Prostate gland (tissue), 2 donors: ENCODE results near the gene TCF12.

Experiments
- POLR2A ChIP-seq: fragments of 450-650 bp; IDR thresholded peaks from one replicate; pipeline ENCODE4 v1.6.1; 2016; ENCODE audit warnings: antibody characterized with exemption, mild to moderate bottlenecking
- POLR2AphosphoS5 ChIP-seq: sonication (generic); formaldehyde crosslinking; IDR thresholded peaks from one replicate; pipeline ENCODE4 v1.6.1; 2017; ENCODE audit warnings: antibody characterized with exemption
- TF ChIP-seq, protein P1 (sequence below), 4 experiments: fragments of 200-600 bp in 2 of 4; fragments of 450-650 bp in 2 of 4; sonication (generic) in 2 of 4; IDR thresholded peaks; 1 replicate in 3 of 4; 2 replicates in 1 of 4; pipeline ENCODE4 v1.5.1; 2016 to 2019; ENCODE audit warnings: antibody characterized with exemption in 4 of 4, mild to moderate bottlenecking in 2 of 4, moderate library complexity in 2 of 4

DNA sequence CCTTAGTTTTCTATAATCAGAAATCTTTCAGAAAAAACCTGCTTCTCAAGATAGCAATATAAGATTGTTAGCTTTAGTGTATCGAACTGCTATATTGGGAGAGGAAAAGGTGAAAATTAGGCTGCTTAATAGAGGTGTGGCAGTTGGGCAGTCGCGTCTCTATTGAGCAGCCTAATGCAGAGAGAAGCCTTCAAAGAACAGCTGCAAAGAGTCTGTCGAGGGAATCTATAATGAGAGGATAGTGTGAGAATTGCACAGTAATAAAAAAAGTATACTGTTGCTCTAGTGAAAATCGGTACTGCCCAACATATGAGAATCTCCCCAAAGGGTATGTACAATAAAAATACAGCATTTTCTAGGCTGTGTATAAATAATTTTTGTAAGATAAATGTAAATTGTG lies 184.4 kb downstream of the TCF12 start:
- TF ChIP-seq, protein P1, sequence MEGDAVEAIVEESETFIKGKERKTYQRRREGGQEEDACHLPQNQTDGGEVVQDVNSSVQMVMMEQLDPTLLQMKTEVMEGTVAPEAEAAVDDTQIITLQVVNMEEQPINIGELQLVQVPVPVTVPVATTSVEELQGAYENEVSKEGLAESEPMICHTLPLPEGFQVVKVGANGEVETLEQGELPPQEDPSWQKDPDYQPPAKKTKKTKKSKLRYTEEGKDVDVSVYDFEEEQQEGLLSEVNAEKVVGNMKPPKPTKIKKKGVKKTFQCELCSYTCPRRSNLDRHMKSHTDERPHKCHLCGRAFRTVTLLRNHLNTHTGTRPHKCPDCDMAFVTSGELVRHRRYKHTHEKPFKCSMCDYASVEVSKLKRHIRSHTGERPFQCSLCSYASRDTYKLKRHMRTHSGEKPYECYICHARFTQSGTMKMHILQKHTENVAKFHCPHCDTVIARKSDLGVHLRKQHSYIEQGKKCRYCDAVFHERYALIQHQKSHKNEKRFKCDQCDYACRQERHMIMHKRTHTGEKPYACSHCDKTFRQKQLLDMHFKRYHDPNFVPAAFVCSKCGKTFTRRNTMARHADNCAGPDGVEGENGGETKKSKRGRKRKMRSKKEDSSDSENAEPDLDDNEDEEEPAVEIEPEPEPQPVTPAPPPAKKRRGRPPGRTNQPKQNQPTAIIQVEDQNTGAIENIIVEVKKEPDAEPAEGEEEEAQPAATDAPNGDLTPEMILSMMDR (IDR thresholded peaks at IDR 0.05) = no peak
- TF ChIP-seq POLR2A (no peak), POLR2AphosphoS5 (no peak)
